ENCODE measurements around the gene TMA7B.

- TF ChIP-seq SMAD5 (IDR thresholded peaks at IDR 0.05; ENCODE audit: low read depth) (no peak), MTA2 (IDR thresholded peaks at IDR 0.05; ENCODE audit: low read depth) (no peak), ZBTB4 (CRISPR knock-in tag; IDR thresholded peaks at IDR 0.05) (no peak), CREB1 (IDR thresholded peaks at IDR 0.05; ENCODE audit: low read depth) (no peak), ZNF274 (IDR thresholded peaks at IDR 0.05; ENCODE audit: insufficient read depth, insufficient read length) (no peak), CTCF (IDR thresholded peaks at IDR 0.05 in 2 of 3, conservative IDR thresholded peaks at IDR 0.05 in 1 of 3; ENCODE audit: control insufficient read depth in 2 of 3, extremely low read depth in 1 of 3, insufficient read depth in 1 of 3, low read depth in 3 of 3, low read length in 3 of 3) (no peak), FOXK2 (IDR thresholded peaks at IDR 0.05) (no peak), NR2C1 (IDR thresholded peaks at IDR 0.05) (no peak), POLR2AphosphoS5 (IDR thresholded peaks at IDR 0.05; ENCODE audit: low read length) (no peak)
These were observed 13.9 kb downstream of the TMA7B start for GRCh38 chr22:39974065-39974464.

Measured in GM12878 (cell line).